Left colon (tissue), 2 donors: ENCODE results near the gene PAQR7. TPM values are rescaled to one million over a fixed set of nuclear protein-coding genes. Genes with fewer than 3 reads are reported as not detected.

Experiments
- ATAC-seq: fragments of 200-7000 bp; cut with Tn5 transposase; one replicate; pipeline ENCODE4 v1.9.1; 2020; ENCODE audit warnings: mild to moderate bottlenecking, moderate library complexity
- DNase-seq, 2 donors: peaks; one replicate each; pipeline ENCODE4 v3.0.0-alpha.2; 2020
- intact Hi-C, 2 donors: fragments of 100-400 bp; cut with DNase I in 1 of 2; cut with micrococcal nuclease in 1 of 2; formaldehyde crosslinking; loops; one replicate each; pipeline versions ENCODE4 v1.11.2 to v1.14.0; 2022; cut with DNase I, micrococcal nuclease
- long read RNA-seq: library from polyadenylated mRNA; unstranded; transcript quantifications from one replicate; pipeline ENCODE4 v2.0.0, GENCODE V29; 2021
- total RNA-seq, 2 donors: library from RNA; stranded (reverse); fragmentation: NEBNext Ultra II Directional; extraction: Animal tissue kit (Norgen Biotek cat#: 25700); gene quantifications; one replicate each; pipeline ENCODE4 v1.2.1, GENCODE V29; 2021
- donor health status: DM: no; HTN: no; CAD: no.
- donor health status: DM: yes; HTN: yes; CAD: no.

Gene PAQR7, protein sequence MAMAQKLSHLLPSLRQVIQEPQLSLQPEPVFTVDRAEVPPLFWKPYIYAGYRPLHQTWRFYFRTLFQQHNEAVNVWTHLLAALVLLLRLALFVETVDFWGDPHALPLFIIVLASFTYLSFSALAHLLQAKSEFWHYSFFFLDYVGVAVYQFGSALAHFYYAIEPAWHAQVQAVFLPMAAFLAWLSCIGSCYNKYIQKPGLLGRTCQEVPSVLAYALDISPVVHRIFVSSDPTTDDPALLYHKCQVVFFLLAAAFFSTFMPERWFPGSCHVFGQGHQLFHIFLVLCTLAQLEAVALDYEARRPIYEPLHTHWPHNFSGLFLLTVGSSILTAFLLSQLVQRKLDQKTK
- 1 to 10 TPM; 2.3 to 3.3 TPM for total RNA-seq
- long read RNA-seq, result 0 reads

DNA sequence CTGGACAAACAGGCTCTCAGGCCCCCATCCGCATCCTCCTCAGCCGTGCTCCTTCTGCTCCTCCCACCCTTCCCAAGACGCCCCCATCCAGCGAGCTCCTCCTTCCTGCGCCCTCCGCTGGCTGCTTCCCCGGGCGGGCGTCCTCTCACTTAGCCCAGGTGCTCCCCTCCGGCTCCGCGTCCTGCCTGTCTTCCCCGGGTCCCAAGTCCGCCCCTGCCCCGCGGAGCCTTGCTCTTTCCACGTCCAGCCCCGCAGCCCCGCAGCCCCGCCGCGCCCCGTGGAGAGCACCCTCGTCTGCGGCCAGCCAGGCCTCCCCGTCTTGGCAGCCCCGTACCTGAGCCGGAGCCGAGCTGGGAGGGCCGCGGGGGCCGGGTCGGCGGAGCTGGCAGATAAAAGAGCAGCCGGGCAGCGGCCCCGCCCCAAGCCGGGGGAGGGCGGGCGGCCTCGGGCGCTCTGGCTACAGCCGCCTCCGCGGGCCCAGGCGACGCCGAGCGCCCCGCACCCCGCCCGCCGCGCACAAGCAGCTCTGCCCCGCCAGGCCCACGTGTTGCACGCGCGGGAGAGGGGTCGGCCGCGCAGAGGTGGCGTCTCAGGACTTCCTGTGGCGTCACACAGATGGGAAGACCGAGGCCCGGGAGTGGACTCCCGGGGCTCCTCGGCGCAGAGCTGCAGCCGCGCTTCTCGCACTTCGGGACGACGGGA lies at the start of gene PAQR7:
Gene PAQR7 (minus strand): TSS at position 555 of the 702 bp plus-strand sequence. CDS start 11,869 bp downstream, outside the sequence.
- DNase-seq, result peak; percentile 72 to 80
- ATAC-seq, result peak; percentile 84
- intact Hi-C loops, result no loop called here

DNA sequence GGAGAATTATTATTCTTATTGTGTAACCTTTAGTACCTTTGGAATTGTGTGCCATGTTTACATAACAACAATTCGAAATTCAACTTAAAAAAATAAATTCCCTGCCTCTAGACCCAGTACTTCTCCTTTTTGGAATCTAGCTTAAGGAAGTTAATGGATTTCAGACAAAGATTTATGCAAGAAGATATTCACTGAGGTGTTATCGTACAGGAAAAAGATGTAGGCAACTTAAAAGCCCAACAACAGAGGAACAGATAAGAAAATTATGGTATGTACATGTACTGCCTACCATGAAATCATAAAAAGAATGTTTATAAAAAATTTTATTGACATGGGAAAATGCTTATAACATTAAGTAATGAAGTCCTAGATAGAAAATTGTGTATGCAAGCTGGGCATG lies 48.9 kb upstream of the PAQR7 start:
- ATAC-seq (peak; percentile 70), DNase-seq (no peak)
- intact Hi-C loops, result no loop called here

DNA sequence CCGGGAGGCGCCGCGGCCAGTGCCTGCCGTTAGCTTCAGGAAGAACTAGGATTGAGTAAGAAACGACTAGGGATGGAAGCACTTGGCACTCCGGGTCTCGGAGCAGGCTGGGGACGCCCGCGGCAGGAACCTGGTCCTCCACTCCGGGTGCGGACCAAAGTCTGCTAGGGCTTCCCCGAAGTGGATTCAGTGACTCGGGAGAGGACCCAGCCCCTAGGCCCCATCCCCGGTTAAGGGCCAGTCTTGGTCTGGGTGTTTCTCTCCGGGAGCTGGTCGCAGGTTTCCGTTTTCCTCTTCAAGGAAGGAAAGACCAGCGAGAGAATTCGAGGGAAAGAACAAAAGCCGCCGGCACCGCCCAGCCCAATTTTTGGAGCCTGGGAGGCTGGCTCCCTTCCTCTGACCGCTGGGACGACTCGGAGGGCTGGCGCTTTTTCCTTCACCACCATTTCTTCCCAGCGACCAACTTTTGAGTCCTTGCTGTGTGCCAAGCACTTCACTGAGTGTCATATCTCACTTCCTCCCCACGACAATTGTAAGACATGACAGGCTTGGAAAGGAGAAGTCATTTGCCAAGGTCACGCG lies 47.6 kb upstream of the PAQR7 start:
- peak; percentile 58 for ATAC-seq
- intact Hi-C loops, result no loop called here
- peak in 1 of 2 donors; percentile 28 for DNase-seq

DNA sequence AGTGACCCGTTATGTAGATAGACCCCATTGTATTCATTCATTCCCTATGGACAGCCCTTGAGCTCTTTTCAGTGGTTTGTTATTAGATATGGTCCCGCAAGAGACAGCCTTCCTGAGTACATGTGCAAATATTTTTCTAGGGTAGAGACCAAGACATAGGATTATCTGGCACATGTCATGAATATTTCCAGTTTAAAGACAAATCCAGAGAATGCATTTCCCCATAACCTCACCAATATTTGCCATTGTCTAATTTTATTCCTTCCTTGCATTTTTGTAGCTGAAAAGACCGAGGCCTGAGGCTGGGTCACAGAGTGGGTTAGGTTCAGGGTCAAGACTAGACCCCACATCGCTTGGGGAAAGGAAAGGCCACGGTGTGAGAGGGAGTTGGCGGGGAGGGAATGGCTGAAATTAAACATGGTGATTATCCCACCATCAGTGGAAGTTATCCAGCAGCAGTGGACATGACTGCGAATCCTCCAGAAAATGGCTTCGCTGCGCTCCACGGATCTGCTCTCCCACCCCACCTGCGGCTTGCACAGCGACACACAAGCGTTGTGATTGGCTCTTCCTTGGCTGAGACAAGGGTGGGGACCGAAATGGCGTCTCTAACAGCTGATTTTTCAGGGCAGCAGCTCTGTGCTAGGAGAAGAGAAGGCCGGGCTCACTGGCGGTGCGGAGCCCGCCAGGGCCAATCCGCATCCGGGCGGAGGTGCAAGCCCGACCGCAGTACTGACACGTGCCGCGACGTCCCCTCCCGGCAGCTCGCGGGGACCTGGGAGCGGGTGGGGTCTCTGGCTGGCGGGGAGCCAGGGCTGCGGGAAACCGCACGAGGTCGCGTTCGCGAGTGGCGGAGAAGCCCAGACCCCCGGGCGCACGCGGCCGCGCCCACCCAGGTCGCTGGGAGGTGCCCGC lies 46.8 kb upstream of the PAQR7 start:
- intact Hi-C loops, result no loop called here
- ATAC-seq (peak; percentile 57), DNase-seq (peak; percentile 32 to 46)

DNA sequence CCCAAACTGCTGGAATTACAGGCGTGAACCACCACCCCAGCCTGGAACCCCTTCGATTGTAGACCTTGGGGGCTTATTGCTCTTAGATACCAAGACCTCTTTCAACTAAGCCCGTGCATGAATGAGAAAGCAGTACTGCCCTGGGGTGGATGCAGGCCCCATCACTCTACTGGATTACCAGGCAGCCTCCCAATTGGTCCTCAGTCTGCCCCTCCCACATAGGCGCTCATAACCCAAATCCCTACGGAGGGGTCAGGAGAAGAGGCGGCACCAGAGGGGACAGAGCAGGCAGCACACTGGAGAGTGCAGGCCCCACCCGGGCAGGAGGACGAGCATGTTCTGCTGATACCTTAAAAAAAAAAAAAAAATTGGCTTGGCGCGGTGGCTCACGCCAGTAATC lies 43.1 kb upstream of the PAQR7 start:
- DNase-seq (no peak), ATAC-seq (no peak)
- intact Hi-C loops, result no loop called here

DNA sequence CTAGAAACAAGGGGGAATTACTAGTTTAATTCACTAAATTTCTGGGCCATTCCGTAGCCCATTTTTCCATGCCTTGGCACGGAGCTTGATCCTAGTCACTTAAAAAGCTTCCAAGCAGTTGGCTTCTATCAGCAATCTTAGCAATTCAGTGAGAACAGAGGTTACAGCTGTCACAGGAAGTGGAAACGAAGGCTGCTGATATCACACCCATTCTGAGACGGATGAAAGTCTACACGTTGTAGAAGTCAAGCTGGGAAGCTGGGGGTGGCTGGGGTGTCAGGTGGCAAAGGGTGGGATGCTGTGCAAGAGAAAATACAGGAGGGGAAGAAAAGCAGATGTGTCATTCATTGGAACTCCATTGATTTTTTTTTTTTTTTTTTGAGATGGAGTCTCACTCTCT lies 42.5 kb upstream of the PAQR7 start:
- DNase-seq, result no peak

DNA sequence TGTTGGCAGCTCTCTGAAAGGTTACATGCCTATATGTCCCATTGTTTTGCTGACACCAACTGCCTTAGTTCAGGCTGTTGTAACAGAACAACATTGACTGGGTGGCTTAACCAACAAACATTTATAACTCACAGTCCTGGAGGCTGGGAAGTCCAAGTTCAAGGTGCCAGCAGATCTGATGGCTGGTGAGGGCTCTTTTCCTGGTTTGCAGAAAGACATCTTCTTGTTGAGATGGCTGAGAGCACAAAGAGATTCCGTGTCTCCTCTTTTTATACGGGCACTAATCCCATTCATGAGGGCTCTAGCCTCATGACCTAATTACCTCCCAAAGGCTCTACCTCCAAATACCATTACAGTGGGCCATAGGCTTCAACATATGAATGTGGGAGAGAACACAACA lies 41.0 kb upstream of the PAQR7 start:
- intact Hi-C loops, result no loop called here
- ATAC-seq (no peak), DNase-seq (no peak)

More for the DNA sequence above, 42.5 kb upstream of the PAQR7 start:
- ATAC-seq, result no peak
- intact Hi-C loops, result no loop called here

DNA sequence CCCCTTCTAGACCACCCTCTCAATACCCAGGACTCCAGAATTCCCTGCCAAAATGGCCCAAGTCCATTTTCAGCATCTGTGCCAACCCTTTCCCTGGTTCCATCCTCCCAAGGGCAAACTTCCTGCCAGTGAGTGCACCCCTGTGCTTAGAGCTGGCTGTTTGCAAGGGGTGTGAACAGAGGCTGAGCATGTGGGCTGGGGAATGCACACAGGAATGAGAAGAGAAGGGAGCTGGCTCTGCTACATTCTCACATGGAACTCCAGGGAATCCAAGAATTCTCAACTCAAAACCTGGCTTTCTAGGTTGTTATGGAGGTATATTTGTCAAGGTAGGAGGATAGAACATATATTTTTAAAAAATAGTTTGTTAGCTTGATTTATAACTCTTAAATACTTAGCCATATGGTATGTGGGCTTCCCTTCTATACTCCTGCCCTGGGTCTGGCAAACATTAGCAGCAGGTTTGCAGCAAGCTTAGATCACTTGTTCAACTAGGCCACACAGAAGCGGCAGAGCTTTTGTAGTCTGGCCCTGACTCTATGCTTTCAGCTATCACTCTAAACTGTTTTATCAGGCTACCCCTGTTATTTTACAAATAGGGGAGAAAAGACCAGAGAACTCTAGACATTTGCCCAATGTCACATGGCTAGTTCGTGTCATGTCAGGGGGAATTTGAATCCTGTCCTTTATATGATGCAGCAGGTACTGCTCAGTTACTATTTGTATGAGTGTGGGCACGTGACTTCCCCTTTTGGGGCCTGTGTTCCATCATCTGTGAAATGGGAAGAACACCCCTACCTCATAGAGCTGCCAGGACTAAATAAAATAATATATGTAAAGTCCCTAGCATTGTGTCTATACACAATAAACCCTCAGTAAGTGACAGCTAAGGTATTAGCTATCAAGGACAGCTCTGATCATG lies 38.8 kb upstream of the PAQR7 start:
- ATAC-seq (no peak), DNase-seq (no peak)
- intact Hi-C loops, result no loop called here

DNA sequence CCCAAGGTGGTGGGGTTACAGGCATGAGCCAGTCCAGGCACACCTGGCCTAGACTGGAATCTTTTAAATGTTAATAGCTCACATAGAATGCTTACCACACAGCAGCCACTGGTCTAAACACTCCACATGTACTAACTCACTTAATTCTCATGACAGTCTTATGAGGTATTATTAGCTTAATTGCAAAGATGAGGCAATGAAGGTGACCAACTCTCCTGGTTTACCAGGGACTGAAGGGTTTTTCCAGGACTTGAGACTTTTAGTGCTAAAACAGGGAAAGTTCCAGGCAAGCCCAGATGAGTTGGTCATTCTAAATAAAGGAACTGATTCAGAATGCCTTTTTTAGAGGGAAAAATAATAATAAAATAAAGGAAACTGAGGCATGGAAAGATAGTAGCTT lies 37.7 kb upstream of the PAQR7 start:
- no peak for DNase-seq
- no peak for ATAC-seq
- intact Hi-C loops, result no loop called here

DNA sequence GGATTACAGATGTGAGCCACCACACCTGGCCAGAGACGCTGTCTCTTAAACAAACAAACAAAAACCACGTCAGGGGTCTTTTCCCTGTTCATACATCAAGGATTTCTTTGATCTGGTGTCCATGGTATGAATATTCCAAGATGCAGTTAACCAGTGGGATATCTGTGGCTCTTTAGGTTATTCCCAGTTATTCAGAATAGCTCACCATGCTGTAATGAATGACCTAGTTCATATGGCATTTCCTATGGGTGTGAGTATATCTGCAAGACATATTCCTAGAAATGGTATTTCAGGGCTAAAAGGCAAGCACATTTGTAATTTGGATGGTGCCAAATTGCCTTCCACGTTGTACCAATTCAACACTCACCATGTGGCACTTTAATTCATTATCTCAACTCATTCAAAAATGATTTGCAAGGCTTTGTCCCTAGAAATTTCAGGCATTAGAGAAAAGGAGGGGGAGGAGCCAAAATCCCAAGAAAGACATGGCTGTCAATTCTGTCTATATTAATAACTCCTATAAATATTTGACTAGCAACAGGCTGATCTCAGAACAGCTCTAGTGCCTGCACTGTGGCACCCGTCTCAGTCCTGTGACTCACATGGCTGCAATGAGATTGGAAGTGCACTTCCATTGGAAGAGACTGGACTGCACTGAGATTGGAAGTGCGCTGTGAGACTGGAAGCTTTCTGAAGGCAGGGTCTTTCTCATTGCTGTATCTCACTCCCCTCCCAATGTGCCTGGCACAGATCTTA lies 36.7 kb upstream of the PAQR7 start:
- DNase-seq (no peak), ATAC-seq (no peak)
- intact Hi-C loops, result no loop called here

DNA sequence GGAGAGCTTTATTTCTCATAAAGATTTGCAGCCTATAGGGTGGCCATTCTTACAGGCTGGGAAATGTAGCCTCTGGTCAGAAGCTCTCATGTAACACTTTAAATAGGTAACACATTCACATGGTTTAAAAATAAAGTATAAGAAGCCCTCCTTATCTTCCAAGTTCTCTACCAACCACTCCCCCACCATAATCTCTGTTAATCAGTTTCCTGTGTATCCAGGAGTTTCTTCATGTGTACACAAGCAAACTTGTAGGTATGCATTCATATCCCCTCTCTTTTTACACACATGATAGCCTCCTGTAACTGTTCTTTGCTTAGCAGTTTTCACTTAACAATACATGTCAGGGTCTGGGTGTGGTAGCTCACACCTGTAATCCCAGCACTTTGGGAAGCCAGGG lies 35.7 kb upstream of the PAQR7 start:
- ATAC-seq (no peak), DNase-seq (no peak)
- intact Hi-C loops, result no loop called here

DNA sequence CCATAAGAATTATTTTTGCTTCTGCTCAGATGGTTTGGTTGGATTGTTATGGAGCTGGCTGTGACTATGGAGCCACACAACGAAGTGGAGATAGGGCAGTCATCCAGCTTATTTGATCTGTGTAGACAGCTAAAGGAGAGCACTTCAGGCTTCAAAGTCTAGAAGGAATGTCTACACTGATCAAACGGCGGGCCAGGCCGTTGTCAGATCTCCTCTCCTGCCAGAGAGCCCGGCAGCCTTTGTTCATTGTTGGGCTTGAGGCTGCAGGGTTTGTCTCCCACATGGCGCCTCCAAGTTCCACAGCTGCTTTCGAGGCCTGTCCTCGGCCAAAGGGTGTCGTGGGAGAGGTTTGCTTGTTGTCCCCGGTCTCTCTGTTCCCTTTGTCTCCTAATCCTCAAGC lies 33.5 kb upstream of the PAQR7 start:
- no peak for DNase-seq
- intact Hi-C loops, result no loop called here
- ATAC-seq, result no peak

DNA sequence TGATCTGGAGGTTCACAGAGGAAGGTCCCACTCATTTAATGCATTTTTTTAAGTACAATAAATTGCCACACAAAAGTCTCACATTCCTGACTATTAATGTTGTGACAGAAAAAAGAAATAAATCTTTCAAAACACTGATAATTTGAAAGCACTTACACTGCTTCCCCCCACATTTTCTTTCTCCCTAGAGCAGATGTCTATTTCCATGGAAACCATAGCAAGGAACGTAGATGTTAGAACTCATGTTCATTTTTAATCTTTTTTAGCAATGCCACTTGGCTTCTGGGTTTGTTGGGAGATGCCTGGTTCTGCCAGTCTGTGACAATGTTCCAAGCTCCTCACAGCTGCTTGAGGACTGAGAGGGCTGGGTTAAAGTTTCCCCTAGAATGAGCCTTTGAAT lies 32.7 kb upstream of the PAQR7 start:
- no peak for ATAC-seq
- DNase-seq, result no peak
- intact Hi-C loops, result no loop called here

DNA sequence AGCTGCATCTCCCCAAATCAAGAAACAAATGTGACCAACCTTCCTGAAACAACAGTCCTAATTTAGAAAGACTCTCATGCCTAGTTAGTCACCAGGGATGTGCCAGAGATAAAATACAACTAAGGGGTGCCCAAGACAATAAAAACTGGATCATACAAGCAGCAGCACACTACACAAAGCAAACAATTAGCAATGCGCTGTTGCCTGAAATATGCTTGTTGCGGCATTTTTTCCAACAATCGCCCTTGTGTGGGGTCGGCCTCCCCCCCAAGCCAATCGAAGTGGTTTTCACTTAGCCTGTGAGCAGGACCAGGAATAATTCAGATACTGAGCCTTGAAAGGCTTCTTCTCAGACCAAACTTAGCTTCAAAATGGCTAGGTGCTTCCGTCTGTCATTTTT lies 32.1 kb upstream of the PAQR7 start:
- intact Hi-C loops, result no loop called here

DNA sequence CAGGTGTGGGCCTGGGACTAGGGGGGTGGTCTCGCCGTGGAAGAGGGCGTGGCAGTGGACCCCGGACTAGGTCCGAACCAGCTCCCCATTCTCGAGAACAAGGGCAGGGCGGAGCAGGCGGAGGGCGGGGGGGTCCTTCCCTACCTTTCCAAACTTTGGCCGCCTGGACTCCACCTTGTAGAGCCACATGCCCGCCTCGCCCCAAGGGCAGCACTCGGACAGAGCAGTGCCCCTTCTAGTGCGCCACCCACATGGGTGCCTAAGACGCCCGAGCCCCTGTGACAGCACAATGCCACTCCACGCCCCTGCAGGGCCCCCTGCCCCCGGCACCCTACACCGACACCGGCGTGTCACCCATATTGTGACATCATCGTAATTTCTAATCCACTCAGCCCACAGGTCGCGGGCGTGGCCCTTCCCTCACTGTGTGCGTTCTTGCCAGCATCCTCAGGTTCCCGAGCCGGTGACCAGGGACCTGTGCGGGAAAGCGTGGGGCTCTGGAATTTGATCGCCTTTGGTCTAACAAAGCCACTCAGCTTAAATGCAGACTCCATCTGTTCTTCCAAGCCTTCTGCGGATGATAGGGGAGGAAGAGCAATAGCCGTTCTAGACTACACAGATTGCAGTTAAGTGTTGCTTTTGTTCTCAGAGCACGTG lies 31.3 kb upstream of the PAQR7 start:
- intact Hi-C loops, result no loop called here
- DNase-seq (no peak), ATAC-seq (peak; percentile 27)

More for the DNA sequence above, 32.1 kb upstream of the PAQR7 start:
- ATAC-seq (no peak), DNase-seq (no peak)

DNA sequence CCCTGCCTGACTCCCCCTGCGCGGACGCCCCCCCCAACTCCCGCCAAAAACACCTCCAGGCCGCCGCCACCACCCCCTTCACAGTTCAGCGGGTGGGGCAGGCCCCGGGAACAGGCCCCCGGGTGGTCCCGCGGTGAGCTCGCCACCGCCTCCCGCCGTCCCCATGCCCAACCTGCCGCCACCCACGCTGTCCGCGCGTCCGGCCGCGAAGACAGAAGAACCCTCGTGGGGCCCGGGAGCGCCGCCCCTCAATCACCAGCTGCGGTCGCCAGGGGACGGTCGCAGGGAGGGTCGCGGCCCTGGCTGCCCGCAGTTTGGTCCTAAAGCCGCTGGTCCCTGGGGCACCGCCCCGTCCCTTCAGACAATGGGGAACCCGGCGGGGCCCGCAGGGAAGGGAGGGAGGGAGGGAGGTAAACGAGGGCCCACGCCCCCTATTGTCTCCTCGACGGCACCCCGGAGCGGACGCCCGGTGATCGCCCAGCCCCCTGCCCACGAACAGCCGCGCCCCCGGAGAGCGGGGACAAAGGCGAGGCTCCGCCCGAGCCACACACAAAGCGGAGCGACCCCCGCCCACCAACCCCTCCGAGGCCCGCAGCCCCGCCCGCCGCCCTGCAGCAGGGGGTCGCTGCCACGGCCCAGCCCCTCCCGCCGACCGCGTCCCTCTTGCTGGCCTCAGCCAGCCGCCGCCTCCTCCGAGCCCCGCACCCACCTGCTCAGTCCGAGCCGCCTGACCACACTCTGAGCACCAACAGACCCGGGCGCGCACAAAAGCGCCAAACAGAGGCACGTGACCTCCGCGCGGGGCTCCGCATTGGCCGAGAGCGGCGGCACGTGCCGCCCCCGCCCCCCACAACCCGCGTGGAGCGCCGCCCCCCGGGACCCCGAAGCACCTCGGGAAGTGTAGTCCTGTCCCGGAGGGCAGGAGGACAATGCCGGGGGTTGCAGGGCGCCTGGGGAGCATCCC lies 30.5 kb upstream of the PAQR7 start, which contains the start of gene STMN1:
Gene STMN1 (minus strand): TSS at position 740 of the 964 bp plus-strand sequence. CDS start 1,743 bp downstream, outside the sequence.
- intact Hi-C loops, result no loop called here
- DNase-seq (peak; percentile 90 to 92), ATAC-seq (peak; percentile 89)
